Transverse colon (tissue), 4 donors: ENCODE data around the gene WRNIP1.

Experiments
- CTCF ChIP-seq, 5 experiments: fragments of 200-600 bp in 3 of 5; fragments of 450-650 bp in 2 of 5; sonication (generic) in 3 of 5; IDR thresholded peaks; 1 replicate in 2 of 5; 2 replicates in 3 of 5; pipeline ENCODE4 v1.5.1; 2016 to 2017; ENCODE audit warnings: antibody characterized with exemption in 5 of 5, inconsistent platforms in 3 of 5, mild to moderate bottlenecking in 2 of 5, moderate library complexity in 1 of 5
- POLR2AphosphoS5 ChIP-seq, 3 donors: sonication (generic); formaldehyde crosslinking; IDR thresholded peaks; one replicate each; pipeline ENCODE4 v1.6.1; 2016; ENCODE audit warnings: antibody characterized with exemption in 3 of 3

DNA sequence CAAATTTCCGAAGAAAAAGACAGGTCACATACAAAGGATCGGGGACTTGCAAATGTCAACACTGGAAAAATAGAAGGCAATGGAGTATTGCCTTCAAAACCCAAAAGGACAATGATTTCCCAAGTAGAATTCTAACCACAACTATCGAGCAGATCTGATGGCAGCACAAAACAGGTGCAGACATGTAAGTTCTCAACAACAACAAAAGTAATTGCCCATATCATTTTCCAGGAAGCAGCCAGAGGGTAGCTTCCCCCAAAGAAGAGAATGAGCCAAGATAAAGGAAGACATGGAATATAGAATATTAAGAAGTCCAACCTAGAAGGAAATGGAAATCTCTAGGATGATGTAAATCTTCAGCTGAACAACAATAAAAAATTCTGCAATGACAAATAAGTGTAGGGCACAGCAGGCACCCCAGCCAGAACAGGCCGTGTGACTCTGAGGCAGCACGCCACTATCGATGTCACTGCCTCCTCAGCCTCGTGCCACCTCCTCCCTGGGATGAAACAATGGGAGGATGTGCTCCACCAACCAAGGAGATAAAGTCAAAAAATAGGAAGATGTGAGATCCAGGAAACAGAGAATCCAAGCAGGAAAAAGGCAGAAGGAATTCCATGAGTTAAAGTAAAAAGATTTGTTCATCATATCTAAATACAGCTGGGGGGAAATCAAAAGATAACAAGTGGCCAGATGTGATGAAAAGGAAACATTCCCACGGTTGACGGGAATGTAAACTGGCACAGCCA lies 42.3 kb downstream of the WRNIP1 start:
- TF ChIP-seq CTCF (IDR thresholded peaks at IDR 0.05) (no peak), POLR2AphosphoS5 (IDR thresholded peaks at IDR 0.05) (no peak)
